NCI-H446 treated with DMSO at 0.1 percent for 48 hours (cell line): Measurements from ENCODE around the gene CD151.

ENCODE experiments used
- DNase-seq: peaks from one replicate; lab custom pipeline; 2025; lab: John Stamatoyannopoulos, UW

Gene CD151

GRCh38 chr11:832529-833113, at the start of gene CD151:
Gene CD151 (plus strand): TSS chr11:832952. CDS start chr11:836070, 3,118 bp downstream.
- peak; percentile 17 for DNase-seq

GRCh38 chr11:783581-784015, 49.2 kb upstream of the CD151 start:
- peak; percentile 90 for DNase-seq

DNA sequence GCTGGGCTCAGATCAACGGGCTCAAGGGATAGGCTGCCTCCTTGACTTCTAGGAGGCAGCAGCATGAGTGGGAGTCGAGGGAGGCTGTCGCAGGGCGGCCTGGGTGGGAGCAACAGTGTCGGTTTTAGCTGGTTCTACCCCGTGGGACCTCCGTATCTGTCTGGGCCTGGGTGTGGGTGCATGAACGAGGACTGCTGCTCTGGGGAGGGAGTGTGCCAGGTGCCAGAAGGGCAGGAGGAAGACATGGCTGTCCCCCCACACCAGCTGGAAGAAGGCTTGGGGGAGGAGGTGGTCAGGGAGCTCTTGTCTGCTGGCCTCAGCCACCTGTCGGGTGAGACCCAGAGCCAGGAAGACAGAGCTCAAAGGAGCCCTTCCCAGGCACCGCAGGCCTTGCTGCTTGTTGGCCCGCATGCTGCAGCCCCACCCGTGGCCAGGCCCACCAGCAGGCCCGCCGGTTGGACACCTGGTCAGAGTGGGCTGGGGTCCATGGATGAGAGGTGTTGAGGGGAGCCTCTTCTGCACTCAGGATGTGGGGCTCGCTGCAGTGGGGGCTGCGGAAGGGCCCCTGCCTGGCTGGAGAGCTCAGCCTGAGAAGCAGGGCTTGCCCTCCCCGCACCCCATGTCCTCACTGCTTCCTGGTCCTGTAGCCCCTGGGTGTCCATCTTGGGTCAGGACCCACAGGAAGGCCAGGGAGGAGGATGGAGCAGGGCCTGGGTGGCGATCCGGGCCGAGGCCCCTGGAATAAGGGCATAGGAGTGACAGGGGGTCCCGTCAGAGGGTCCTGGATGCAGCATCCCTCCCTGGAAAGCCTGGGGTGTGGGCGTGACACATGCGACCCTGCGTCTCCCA, 46.3 kb upstream of the CD151 start:
- no peak for DNase-seq

GRCh38 chr11:787084-787675, 45.6 kb upstream of the CD151 start:
- no peak for DNase-seq

DNA sequence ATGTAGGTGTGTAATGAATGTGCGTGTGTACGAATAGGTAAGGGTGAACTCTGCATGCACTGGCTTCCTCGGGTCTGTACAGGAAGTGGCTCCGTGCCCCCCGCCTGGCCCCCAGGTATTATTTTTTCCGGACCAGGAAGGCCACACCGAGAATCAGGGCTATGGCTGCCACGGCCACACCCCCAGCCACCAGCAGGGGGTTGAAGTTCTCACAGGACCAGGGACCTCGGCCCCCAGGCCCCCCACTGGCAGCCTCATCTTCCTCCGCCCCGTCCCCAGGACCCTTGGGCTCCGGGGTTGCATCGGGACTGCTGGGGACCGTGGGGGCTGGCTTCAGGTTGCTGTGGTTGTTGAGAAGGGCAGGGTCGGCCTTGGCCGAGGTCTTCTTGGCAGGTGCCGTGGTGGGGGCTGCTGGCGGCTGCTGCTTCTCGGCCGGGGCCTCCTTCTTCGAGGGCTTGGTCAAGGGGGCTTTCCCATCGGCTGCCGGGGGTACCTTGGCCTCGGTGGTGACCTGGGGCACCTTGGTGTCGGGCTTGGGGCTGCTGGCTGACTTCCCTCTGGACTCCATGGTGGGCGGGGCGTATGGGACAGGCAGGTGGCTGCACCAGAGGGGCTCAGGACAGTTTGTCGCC, 44.6 kb upstream of the CD151 start:
- no peak for DNase-seq

DNA sequence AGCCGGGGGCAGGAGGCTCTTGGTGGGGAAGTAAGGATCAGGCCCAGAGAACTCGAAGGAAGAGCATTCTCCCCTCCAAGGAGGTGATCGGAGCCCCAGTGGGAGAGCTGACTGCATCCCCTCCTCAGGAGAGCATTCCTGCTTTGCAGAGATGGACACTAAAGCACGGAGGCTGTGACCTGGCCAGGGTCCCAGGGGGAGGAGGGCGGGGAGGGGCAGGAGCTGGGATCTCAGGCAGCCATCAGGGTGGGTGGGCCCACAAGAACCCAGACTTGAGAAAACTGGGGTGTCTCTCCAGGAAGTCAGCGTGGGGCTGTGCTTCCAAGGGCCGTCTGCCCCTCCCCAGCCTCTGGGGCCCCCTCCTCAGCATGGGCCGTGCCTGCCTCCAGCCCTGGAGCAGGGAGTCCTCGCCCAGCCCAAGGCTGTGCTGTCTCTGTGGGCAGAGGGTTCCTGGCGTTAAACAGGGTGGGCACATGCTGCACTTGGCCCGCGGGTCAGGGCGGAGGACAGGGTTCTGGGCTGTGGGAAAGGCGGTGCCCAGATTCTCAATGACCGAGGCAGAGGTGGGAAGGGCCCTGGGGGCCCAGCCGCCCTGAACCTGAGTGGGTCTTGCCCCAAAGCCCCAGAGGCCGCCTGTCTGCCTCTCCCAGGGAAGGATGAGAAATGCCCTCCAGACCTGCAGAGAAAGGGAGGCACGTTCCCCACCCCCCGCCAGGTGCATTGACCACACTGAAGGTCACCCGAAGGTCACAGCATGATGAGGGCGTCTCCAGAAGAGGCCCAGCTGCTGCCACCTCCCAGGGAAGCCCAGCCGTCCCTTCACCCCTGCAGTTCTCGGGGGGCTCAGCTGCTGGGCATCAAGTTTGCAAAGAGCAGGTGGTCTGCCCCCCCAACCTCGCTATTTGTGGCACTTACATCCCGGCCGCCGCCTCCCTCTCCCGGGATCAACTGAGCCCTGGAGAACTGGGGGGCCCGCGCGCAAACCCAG, 43.5 kb upstream of the CD151 start:
- no peak for DNase-seq

GRCh38 chr11:789943-790342, 42.8 kb upstream of the CD151 start, which contains the start of gene CEND1:
Gene CEND1 (minus strand): TSS chr11:790090. CDS start chr11:788576, 1,514 bp downstream.
- DNase-seq: no peak

DNA sequence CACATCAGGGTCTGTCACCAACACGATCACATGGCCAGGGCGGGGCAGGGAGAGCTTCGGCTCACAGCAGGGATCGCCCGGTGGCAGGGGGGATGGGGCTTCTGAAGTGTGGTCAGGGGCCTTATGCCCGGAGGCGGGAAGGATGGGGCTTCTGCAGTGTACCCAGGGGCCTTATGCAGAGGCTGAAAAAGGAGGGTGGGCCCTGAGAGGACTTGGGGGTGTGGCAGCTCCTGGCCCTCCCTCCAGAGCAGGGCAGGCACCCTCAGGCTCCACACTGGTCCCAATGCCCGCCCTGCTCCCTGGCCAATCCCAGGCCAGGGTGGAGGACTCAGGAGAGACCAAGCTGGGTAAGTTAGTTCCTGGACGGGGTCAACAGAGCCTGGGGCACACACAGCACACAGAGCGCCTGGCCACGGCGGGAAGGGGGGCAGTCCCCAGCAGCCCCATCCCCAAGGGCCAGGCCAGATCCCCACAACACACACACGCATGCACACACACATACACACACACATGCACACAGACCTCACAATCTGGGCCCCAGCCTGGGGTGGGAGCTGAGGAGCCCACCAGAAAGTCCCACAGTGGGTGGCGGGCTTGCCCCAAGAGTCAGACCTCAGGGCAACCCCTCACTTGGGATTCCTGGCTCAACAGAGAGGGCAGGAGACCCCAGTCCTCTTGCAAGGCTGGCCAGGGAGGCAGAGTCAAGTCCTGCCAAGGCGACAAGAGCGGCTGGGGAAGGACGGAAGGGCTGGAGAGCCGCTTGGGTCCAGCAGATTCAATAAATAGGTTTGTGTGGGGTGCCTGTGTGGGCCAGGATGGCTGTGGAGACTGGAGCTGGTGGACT, 41.8 kb upstream of the CD151 start:
- DNase-seq: no peak

DNA sequence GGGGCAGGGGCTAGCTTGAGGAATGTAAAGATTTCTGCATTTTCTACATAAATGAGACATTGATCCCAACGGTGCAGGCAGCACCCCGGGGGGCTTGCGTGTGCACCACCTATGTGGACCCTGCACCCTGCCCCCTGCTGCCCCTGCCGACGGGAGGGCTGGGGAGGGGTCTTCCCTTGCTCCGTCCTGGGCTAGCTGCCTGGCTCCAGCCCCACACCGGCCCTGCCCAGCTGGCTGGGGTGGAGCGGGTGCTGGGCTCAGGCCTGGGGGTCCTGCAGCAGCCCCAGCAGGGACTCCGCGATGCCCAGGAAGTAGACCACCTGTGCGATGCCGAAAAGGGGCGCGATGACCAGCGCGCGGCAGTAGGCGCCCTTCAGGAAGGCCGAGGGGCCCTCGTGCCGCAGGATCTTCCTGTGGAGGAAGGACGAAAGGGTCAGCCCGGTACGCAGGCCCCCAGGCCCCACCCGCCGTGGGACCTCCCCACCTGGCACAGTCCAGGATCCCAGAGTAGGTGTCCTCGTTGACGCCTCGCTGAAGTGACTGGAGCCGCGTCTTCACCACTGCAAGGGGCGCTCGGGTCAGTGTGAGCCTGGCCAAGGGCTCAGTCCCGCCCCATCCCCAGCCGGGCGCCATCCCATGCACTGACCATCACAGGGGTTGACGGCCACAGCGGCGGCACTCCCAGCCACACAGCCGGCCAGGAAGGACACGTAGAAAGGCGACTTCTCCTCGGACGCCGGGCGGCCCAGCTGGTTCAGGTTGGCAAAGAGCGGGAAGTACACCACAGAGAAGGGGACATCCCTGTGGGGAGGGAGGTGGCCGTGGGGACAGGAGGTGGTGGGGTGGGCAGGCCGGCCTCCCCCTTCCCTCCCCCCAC, 40.9 kb upstream of the CD151 start:
- DNase-seq: no peak

DNA sequence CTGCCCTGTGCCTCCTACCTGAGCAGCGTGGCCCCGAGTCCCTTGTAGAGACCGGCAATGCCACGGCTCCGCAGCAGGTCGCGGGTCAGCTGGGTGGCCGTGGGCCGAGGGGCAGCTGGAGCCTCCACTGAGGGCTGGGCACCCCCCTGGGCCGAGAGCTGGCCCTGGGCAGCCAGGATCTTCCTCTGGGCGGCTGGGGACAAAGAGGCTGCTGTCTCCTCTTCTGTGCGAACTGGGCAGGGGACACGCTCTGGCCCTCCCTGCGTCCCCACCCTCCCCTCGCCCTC, 40.3 kb upstream of the CD151 start:
- no peak for DNase-seq

GRCh38 chr11:792873-793272, 39.9 kb upstream of the CD151 start:
- no peak for DNase-seq

GRCh38 chr11:793556-793955, 39.2 kb upstream of the CD151 start:
- DNase-seq: peak; percentile 80

DNA sequence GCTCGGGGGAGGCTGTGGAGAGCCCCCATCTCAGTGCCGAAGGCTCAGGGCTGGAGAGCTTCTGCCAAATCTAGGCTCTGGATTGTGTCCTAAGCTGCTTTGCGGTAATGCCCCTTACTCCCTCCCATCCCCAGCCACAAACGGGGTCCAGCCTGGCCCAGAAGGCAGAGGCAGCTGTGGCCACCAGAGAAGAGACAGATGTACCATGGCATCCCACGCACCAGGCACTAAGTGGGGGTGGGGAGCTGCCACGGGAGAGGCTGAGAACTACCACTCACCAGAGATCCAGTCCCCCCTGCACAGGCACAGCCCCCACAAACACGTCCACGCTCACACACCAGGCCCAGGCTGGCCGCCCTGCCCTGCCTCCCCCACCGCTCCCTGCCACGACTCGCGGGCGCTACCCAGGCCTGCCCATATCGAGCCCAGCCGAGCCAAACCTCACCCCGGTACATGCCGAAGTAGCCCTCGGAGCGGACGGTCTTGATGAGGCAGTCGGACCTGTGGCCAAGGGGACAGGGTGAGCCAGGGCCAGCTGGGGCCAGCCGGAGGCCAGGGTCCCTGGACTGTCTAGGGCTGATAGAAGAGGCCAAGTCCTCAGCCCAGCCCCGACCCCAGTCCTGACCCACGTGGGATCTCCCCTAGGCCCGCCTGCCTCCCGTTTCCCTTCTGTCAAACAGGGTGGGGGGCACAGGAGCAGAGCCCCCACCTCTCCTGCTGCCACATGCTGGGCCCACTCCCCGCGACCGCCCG, 38.6 kb upstream of the CD151 start:
- no peak for DNase-seq

- DNase-seq: no peak
Measured at GRCh38 chr11:794766-795633, 37.8 kb upstream of the CD151 start.

- DNase-seq: no peak
Measured at GRCh38 chr11:795634-796564, 36.9 kb upstream of the CD151 start.

DNA sequence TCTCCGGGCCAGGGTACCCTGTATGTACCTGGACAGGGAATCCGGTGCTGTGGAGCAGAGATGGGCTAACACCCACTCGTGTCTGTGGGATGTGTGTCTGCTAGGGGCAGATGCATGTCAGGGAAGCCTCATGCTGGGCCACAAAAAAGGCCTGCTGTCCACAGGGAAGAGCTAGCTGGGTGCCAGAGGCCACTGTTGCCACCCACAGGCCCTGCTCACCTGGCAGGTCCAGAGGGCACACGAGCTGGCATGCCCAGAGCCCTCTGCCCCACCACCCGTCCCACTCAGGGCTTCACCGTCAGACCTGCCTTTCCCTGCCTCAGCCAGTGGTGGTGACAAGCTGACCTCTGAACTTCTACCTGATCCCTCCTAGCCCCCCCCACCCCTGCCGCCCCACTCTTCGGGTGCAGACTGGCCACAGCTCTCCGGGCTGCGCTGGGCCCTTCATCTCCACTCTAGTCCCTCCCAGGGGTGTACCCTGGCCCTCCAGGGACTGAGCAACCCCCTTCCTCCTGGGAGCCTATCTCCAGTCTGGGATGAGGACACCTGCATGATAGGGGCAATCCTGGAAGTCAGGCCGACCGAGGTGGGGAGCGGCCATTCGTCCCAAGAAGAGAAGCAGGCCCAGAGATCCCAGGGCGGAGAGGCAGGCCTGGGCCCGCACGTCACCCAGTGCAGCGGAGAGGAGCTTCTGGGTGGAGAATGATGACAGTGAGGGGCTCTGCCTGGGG, 36.0 kb upstream of the CD151 start:
- no peak for DNase-seq
